Parathyroid adenoma (tissue), 2 donors: ENCODE data around the gene GPC3.

Experiments
- H2AFZ ChIP-seq: fragments of 300-600 bp; sonication (generic); one replicate; pipeline ENCODE4 v1.7.0; 2017; ENCODE audit warnings: antibody characterized with exemption, mild to moderate bottlenecking
- H3K27ac ChIP-seq: fragments of 300-600 bp; sonication (generic); one replicate; pipeline ENCODE4 v1.7.0; 2017
- H3K27me3 ChIP-seq: fragments of 300-600 bp; sonication (generic); one replicate; pipeline ENCODE4 v1.7.0; 2017; ENCODE audit warnings: low read length; ENCODE audit not compliant: control insufficient read depth, insufficient read depth
- H3K36me3 ChIP-seq: fragments of 300-600 bp; sonication (generic); one replicate; pipeline ENCODE4 v1.7.0; 2017; ENCODE audit warnings: low read length; ENCODE audit not compliant: control insufficient read depth, insufficient read depth
- H3K4me1 ChIP-seq: fragments of 300-600 bp; sonication (generic); one replicate; pipeline ENCODE4 v1.7.0; 2017; ENCODE audit warnings: control low read depth
- H3K4me2 ChIP-seq: fragments of 300-600 bp; sonication (generic); one replicate; pipeline ENCODE4 v1.7.0; 2017; ENCODE audit warnings: low read length
- H3K4me3 ChIP-seq: fragments of 300-600 bp; sonication (generic); one replicate; pipeline ENCODE4 v1.7.0; 2017; ENCODE audit warnings: low read depth, low read length
- H3K79me2 ChIP-seq: fragments of 300-600 bp; sonication (generic); one replicate; pipeline ENCODE4 v1.7.0; 2017; ENCODE audit warnings: control low read depth
- H3K9ac ChIP-seq: fragments of 300-600 bp; sonication (generic); one replicate; pipeline ENCODE4 v1.7.0; 2017; ENCODE audit warnings: mild to moderate bottlenecking
- H3K9me3 ChIP-seq: fragments of 300-600 bp; sonication (generic); one replicate; pipeline ENCODE4 v1.7.0; 2017; ENCODE audit warnings: low read length; ENCODE audit not compliant: control insufficient read depth
- CTCF ChIP-seq: fragments of 300-600 bp; sonication (generic); IDR thresholded peaks from one replicate; pipeline ENCODE4 v1.7.0; 2017; ENCODE audit warnings: antibody characterized with exemption, mild to moderate bottlenecking
- donor health status: primary hyperparathyroidism.

GPC3 gene

DNA sequence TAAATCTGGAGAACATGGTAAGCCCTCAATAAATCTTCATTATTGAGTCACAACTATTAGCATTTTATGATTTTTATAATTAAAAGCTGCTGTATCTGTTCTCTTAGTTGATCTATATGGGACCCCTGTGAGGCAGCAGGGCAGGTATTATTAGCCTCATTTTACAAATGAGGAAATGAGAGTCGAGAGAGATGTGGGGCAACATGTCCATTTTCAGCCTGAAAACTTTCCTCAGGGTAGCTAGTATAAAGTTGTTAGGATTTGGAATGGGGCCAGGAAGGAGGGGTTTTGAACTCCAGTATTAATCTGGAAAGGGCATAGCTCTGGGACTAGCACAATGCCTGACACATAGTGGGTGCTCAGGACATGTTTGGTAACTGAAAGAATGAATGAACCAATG lies 378.4 kb downstream of the GPC3 start:
- Histone ChIP-seq H2AFZ (no peak overlapping the region), H3K79me2 (no peaks in the 10 kb centered on the region), H3K9ac (no peak overlapping the region), H3K4me1 (no peaks in the 10 kb centered on the region), H3K36me3 (no peaks in the 10 kb centered on the region), H3K27me3 (no peaks in the 10 kb centered on the region), H3K4me2 (no peak overlapping the region), H3K4me3 (no peak overlapping the region), H3K9me3 (no peaks in the 10 kb centered on the region), H3K27ac (no peak overlapping the region)
- TF ChIP-seq CTCF: no peak

- Histone ChIP-seq H2AFZ (no peak overlapping the region), H3K9me3 (no peaks in the 10 kb centered on the region), H3K4me3 (no peak overlapping the region), H3K79me2 (no peaks in the 10 kb centered on the region), H3K27me3 (no peaks in the 10 kb centered on the region), H3K9ac (no peak overlapping the region), H3K27ac (no peak overlapping the region), H3K36me3 (no peaks in the 10 kb centered on the region), H3K4me2 (no peak overlapping the region), H3K4me1 (no peaks in the 10 kb centered on the region)
- TF ChIP-seq CTCF: no peak
These were observed 380.6 kb downstream of the GPC3 start for GRCh38 chrX:133604801-133605200.

DNA sequence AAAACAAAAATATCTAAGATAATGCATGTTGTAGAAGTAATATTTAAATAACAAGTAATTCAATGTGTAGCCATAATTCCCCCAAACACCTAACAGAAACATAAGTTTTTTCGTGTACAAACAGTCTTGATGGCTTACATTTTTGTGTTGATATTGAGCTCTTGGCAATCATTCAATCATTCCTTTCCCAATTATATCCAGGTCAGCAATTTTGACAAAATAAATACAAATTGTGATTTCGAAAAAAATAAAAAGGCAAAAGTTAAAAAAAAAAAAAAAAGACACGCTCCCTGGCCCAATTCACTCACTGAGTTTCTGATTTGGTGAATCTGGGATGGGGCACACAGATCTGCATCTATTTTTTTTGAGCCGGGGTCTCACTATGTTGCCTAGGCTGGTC lies 382.5 kb downstream of the GPC3 start:
- Histone ChIP-seq H3K27ac (no peak overlapping the region), H3K36me3 (no peaks in the 10 kb centered on the region), H2AFZ (no peak overlapping the region), H3K27me3 (no peaks in the 10 kb centered on the region), H3K9ac (no peak overlapping the region), H3K4me3 (no peak overlapping the region), H3K4me2 (no peak overlapping the region), H3K9me3 (no peaks in the 10 kb centered on the region), H3K4me1 (no peaks in the 10 kb centered on the region), H3K79me2 (no peaks in the 10 kb centered on the region)
- TF ChIP-seq CTCF: no peak

GRCh38 chrX:133601116-133601515 lies 384.3 kb downstream of the GPC3 start:
- Histone ChIP-seq H3K79me2 (no peaks in the 10 kb centered on the region), H3K9ac (no peak overlapping the region), H3K9me3 (no peaks in the 10 kb centered on the region), H3K4me1 (no peaks in the 10 kb centered on the region), H3K4me2 (no peak overlapping the region), H3K27ac (no peak overlapping the region), H3K36me3 (no peaks in the 10 kb centered on the region), H2AFZ (no peak overlapping the region), H3K4me3 (no peak overlapping the region), H3K27me3 (no peaks in the 10 kb centered on the region)
- TF ChIP-seq CTCF: no peak

GRCh38 chrX:133600536-133600935 lies 384.9 kb downstream of the GPC3 start:
- H3K79me2 ChIP-seq: no peaks in the 10 kb centered on the region
- no peak overlapping the region for H3K4me2 ChIP-seq
- no peak overlapping the region for H2AFZ ChIP-seq
- H3K4me1 ChIP-seq: no peaks in the 10 kb centered on the region
- H3K9me3 ChIP-seq: no peaks in the 10 kb centered on the region
- no peak for TF ChIP-seq CTCF
- H3K4me3 ChIP-seq: no peak overlapping the region
- H3K9ac ChIP-seq: no peak overlapping the region
- H3K27ac ChIP-seq: no peak overlapping the region
- no peaks in the 10 kb centered on the region for H3K27me3 ChIP-seq
- no peaks in the 10 kb centered on the region for H3K36me3 ChIP-seq
